GM10847 (cell line): ENCODE data around the gene CMTM8.

Experiments
- POLR2A ChIP-seq: IDR thresholded peaks from 2 replicates; pipeline ENCODE4 v1.6.1; 2011; ENCODE audit not compliant: insufficient read length; ENCODE audit errors: extremely low read depth

Gene CMTM8

GRCh38 chr3:32308378-32308777 lies 69.9 kb downstream of the CMTM8 start:
- no peak for TF ChIP-seq POLR2A

- no peak for TF ChIP-seq POLR2A
Measured at GRCh38 chr3:32309654-32310242, 71.3 kb downstream of the CMTM8 start.

GRCh38 chr3:32310336-32310735 lies 71.9 kb downstream of the CMTM8 start:
- no peak for TF ChIP-seq POLR2A

GRCh38 chr3:32310918-32311839 lies 72.7 kb downstream of the CMTM8 start:
- no peak for TF ChIP-seq POLR2A

- no peak for TF ChIP-seq POLR2A
Measured at GRCh38 chr3:32312251-32312650, 73.8 kb downstream of the CMTM8 start.

- no peak for TF ChIP-seq POLR2A
Measured at GRCh38 chr3:32313169-32313568, 74.7 kb downstream of the CMTM8 start.

GRCh38 chr3:32313723-32314473 lies 75.4 kb downstream of the CMTM8 start:
- no peak for TF ChIP-seq POLR2A

GRCh38 chr3:32315441-32315840 lies 77.0 kb downstream of the CMTM8 start:
- TF ChIP-seq POLR2A, result no peak

- no peak for TF ChIP-seq POLR2A
Measured at GRCh38 chr3:32316319-32316718, 77.8 kb downstream of the CMTM8 start.

- no peak for TF ChIP-seq POLR2A
Measured at GRCh38 chr3:32316976-32317375, 78.5 kb downstream of the CMTM8 start.

GRCh38 chr3:32319607-32320006 lies 81.1 kb downstream of the CMTM8 start:
- no peak for TF ChIP-seq POLR2A

GRCh38 chr3:32320080-32320479 lies 81.6 kb downstream of the CMTM8 start:
- no peak for TF ChIP-seq POLR2A

GRCh38 chr3:32321095-32321790 lies 82.8 kb downstream of the CMTM8 start:
- TF ChIP-seq POLR2A, result no peak

- no peak for TF ChIP-seq POLR2A
Measured at GRCh38 chr3:32322311-32322710, 83.8 kb downstream of the CMTM8 start.

GRCh38 chr3:32323604-32324003 lies 85.1 kb downstream of the CMTM8 start:
- no peak for TF ChIP-seq POLR2A
